ENCODE data around the gene PCDHA1.
"Not testable (repeated sequence)": the region's sequence is repeated elsewhere in the genome, so short reads cannot be mapped to it uniquely, and the experiment has no call there.

The PCDHA1 gene

DNA sequence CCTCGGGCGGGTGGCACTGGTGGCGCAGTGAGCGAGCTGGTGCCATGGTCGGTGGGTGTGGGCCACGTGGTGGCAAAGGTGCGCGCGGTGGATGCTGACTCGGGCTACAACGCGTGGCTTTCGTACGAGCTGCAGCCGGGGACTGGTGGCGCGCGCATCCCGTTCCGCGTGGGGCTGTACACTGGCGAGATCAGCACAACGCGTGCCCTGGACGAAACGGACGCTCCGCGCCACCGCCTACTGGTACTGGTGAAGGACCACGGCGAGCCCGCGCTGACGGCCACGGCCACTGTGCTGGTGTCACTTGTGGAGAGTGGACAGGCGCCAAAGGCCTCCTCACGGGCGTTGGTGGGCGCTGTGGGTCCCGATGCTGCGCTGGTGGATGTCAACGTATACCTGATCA, 22.9 kb downstream of the PCDHA1 start:
- DNase-seq: no peak

- DNase-seq: no peak
These were observed 35.7 kb downstream of the PCDHA1 start, which contains the start of gene PCDHA5 for GRCh38 chr5:140821375-140822280. Gene PCDHA5, plus strand, starts transcription at chr5:140821613.

- no peak for DNase-seq
These were observed 36.3 kb downstream of the PCDHA1 start for GRCh38 chr5:140822281-140822629.

GRCh38 chr5:140822969-140823368, 37.0 kb downstream of the PCDHA1 start:
- DNase-seq: not testable (repeated sequence)

- DNase-seq: no peak
These were observed 37.5 kb downstream of the PCDHA1 start for GRCh38 chr5:140823475-140823874.

DNA sequence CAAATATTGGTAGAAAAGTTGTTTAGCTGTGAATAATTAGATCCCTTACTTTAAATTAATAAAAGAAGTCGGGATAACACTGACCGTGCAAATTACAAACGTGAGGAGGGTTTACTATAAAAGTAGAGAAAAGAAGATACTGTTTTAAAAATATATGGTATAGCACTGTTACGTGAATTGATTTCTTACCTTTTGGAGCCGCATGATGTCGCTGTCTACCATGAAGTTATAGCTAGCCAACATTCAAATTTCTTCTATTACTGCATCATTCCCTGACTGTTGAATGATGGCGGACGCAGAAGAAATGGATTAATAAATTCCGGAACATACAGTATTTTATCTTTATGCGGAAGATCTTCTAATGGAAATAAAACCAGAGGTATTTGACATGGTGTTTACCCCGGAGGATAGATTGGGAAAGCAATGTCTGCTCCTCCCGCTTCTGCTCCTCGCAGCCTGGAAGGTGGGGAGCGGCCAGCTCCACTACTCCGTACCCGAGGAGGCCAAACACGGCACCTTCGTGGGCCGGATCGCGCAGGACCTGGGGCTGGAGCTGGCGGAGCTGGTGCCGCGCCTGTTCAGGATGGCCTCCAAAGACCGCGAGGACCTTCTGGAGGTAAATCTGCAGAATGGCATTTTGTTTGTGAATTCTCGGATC, 41.9 kb downstream of the PCDHA1 start, which contains the start of gene PCDHA6:
Gene PCDHA6 (plus strand): TSS at position 257 of the 658 bp plus-strand sequence. CDS start 132 bp downstream, at position 389.
- no peak for DNase-seq

- no peak for DNase-seq
These were observed 42.4 kb downstream of the PCDHA1 start for GRCh38 chr5:140828362-140828737.

DNA sequence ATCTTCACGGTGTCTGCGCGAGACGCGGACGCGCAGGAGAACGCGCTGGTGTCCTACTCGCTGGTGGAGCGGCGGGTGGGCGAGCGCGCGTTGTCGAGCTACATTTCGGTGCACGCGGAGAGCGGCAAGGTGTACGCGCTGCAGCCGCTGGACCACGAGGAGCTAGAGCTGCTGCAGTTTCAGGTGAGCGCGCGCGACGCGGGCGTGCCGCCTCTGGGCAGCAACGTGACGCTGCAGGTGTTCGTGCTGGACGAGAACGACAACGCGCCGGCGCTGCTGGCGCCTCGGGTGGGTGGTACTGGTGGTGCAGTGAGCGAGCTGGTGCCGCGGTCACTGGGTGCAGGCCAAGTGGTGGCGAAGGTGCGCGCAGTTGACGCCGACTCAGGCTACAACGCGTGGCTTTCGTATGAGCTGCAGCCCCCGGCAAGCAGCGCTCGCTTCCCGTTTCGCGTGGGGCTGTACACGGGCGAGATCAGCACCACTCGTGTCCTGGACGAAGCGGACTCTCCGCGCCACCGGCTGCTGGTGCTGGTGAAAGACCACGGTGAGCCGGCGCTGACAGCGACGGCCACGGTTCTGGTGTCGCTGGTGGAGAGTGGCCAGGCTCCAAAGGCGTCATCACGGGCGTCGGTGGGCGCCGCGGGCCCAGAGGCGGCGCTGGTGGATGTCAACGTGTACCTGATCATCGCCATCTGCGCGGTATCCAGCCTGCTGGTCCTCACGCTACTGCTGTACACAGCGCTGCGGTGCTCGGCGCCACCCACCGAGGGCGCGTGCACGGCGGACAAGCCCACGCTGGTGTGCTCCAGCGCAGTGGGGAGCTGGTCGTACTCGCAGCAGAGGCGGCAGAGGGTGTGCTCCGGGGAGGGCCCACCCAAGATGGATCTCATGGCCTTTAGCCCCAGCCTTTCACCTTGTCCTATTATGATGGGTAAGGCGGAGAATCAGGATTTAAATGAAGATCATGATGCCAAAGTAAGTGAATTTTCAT, 43.9 kb downstream of the PCDHA1 start:
- not testable (repeated sequence) for DNase-seq

- DNase-seq: no peak
These were observed 48.1 kb downstream of the PCDHA1 start, which contains the start of gene PCDHA7 for GRCh38 chr5:140833993-140834392. Gene PCDHA7, plus strand, starts transcription at chr5:140834269. Its CDS starts 115 bp downstream, at chr5:140834384.

DNA sequence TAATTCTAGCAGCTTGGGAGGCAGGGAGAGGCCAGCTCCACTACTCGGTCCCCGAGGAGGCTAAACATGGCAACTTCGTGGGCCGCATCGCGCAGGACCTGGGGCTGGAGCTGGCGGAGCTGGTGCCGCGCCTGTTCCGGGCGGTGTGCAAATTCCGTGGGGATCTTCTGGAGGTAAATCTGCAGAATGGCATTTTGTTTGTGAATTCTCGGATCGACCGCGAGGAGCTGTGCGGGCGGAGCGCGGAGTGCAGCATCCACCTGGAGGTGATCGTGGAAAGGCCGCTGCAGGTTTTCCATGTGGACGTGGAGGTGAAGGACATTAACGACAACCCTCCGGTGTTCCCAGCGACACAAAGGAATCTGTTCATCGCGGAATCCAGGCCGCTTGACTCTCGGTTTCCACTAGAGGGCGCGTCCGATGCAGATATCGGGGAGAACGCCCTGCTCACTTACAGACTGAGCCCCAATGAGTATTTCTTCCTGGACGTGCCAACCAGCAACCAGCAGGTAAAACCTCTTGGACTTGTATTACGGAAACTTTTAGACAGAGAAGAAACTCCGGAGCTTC, 48.6 kb downstream of the PCDHA1 start:
- not testable (repeated sequence) for DNase-seq

GRCh38 chr5:140835622-140836510, 49.9 kb downstream of the PCDHA1 start:
- no peak for DNase-seq

DNA sequence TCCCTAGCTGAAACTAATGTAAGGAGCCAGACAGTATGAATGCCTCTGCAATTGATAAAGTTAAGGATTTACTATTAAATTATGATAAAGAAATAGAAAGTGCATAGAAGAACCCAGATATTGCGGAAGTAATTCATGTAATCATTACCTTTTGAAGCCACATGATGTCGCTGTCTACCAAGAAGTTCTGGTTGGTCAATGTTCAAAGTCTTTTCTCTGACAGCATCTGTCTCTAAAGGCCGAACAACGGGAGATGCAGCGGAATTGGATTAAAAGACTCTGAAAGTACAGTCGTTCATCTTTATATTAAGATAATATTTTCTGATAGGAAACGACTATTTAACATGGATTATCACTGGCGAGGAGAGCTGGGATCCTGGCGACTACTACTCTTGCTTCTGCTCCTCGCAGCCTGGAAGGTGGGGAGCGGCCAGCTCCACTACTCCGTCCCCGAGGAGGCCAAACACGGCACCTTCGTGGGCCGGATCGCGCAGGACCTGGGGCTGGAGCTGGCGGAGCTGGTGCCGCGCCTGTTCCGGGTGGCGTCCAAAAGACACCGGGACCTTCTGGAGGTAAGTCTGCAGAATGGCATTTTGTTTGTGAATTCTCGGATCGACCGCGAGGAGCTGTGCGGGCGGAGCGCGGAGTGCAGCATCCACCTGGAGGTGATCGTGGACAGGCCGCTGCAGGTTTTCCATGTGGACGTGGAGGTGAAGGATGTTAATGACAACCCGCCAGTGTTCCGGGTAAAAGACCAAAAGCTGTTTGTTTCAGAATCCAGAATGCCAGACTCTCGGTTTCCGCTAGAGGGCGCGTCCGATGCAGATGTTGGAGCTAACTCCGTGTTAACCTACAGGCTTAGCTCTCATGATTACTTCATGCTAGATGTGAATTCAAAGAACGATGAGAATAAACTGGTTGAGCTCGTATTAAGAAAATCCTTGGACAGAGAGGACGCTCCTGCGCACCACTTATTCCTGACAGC, 55.3 kb downstream of the PCDHA1 start, which contains the start of gene PCDHA8:
Gene PCDHA8 (plus strand): TSS at position 210 of the 985 bp plus-strand sequence. CDS start 135 bp downstream, at position 345.
- DNase-seq: no peak

DNA sequence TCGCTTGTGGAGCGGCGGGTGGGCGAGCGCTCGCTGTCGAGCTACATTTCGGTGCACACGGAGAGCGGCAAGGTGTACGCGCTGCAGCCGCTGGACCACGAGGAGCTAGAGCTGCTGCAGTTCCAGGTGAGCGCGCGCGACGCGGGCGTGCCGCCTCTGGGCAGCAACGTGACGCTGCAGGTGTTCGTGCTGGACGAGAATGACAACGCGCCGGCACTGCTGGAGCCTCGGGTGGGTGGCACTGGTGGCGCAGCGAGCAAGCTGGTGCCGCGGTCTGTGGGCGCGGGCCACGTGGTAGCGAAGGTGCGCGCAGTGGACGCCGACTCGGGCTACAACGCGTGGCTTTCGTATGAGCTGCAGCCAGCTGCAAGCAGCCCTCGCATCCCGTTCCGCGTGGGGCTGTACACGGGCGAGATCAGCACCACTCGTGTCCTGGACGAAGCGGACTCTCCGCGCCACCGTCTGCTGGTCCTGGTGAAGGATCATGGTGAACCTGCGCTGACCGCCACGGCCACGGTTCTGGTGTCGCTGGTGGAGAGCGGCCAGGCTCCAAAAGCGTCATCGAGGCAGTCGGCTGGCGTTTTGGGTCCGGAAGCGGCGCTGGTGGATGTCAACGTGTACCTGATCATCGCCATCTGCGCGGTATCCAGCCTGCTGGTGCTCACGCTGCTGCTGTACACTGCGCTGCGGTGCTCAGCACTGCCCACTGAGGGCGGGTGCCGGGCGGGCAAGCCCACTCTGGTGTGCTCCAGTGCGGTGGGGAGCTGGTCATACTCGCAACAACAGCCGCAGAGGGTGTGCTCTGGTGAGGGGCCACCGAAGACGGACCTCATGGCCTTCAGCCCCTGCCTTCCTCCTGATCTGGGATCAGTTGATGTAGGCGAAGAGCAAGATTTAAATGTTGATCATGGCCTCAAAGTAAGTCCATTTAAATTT, 57.1 kb downstream of the PCDHA1 start:
- DNase-seq: no peak

- DNase-seq: not testable (repeated sequence)
These were observed 62.5 kb downstream of the PCDHA1 start, which contains the start of gene PCDHA9 for GRCh38 chr5:140848139-140849102. Gene PCDHA9, plus strand, starts transcription at chr5:140848382. Its CDS starts 114 bp downstream, at chr5:140848496.

DNA sequence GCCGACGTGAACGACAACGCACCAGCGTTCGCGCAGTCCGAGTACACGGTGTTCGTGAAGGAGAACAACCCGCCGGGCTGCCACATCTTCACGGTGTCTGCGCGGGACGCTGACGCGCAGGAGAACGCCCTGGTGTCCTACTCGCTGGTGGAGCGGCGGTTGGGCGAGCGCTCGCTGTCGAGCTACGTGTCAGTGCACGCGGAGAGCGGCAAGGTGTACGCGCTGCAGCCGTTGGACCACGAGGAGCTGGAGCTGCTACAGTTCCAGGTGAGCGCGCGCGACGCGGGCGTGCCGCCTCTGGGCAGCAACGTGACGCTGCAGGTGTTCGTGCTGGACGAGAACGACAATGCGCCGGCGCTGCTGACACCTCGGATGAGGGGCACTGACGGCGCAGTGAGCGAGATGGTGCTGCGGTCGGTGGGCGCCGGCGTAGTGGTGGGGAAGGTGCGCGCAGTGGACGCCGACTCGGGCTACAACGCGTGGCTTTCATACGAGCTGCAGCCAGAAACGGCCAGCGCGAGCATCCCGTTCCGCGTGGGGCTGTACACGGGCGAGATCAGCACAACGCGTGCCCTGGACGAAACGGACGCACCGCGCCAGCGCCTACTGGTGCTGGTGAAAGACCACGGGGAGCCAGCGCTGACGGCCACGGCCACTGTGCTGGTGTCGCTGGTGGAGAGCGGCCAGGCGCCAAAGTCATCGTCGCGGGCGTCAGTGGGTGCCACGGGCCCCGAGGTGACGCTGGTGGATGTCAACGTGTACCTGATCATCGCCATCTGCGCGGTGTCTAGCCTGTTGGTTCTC, 64.1 kb downstream of the PCDHA1 start:
- not testable (repeated sequence) for DNase-seq

Data from stimulated activated CD4-positive, alpha-beta T cell treated with anti-CD3 and anti-CD28 coated beads, Interleukin-12 subunit alpha, Interleukin-12 subunit beta, amount 100 ng/mL, for 4 hours (primary cell).